SHP77 treated with DMSO at 0.1 percent for 48 hours (cell line): ENCODE data around the gene ALDH1L1.

Experiments used
- DNase-seq: peaks from one replicate; lab custom pipeline; 2025; lab: John Stamatoyannopoulos, UW

ALDH1L1 gene

DNA sequence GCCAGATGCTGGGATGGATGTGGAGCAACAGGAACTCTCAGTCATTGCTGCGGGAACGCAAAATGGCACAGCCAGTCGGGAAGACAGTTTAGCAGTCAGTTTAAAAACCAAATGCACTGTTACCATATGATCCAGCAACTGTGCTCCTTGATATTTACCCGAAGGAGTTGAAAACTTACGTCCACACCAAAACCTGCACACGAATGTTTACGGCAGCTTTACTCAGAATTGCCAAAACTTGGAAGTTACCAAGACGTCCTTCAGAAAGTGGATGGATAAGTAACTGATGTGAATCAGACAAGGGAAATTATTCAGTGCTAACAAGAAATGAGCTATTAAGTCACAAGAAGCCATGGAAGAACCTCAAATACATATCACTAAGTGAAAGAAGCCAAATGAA, 60.4 kb downstream of the ALDH1L1 start:
- DNase-seq, result no peak

DNA sequence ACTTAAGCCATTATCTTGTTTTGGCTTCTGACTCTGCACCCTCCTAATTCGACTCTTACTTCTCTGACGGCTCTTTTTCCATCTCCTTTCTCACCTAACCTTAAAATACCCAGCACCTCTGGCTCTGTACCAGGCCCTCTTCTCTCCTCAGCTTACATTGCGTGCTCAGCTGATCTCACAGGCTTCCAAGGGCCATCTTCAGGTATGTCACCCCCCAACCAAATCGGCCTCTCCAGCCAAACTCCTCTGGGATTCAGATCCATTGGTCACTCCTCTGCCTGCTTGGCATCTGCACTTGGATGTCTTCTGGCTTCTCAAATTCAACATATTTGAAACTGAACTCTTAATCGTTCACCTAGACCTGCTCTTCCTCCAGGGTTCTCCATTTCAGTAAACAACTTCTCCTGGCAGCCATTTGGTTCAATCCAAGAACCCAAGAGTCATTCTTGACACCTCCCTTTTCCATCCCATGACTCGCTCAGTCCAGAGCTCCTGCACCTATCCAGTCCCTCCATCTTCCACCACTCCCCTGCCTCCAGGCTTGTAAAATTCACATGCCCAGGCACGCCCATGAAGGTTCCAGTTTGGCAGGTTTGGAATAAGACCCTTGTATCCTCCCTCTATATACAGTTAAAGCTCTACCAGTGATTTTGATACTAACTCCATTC, 61.2 kb downstream of the ALDH1L1 start:
- DNase-seq, result no peak

DNA sequence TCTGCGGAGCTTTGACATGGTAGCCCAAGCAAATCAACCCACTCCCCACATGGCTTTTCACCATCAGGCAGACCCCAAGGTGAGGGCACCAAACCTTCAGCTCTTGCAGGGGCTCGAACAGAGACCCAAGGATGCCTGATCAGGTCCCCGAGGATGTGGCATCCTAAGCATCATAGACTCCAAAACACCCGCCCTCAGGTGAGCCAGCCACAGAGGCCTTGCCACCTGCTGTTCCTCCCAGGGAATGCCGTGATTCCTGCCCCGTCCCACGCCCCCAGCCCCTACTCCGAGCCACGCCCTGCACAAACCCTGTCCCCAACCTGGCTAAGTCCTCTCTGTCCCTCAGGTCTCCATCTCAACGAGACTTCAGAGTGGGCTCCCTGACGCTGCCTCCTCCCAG, 61.8 kb downstream of the ALDH1L1 start:
- no peak for DNase-seq

DNA sequence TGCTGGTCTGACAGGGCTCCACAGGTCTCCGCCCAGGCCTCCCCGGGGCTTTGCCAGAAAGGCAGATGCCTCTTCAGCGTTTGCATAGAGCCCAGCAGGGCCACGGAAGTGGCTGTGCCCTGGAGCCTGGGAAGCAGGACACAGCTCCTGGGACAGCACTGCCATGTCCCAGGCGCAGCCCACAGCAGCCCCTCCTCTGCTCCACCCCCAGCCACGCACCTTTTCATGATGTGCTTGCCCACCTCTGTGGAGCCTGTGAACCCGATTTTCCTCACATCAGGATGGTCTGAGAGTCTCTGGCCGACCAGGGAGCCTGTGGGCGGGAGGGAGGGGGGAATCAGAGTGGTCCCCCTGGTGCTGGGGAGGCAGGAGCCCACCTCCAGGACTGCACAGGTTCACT, 62.6 kb downstream of the ALDH1L1 start:
- no peak for DNase-seq

DNA sequence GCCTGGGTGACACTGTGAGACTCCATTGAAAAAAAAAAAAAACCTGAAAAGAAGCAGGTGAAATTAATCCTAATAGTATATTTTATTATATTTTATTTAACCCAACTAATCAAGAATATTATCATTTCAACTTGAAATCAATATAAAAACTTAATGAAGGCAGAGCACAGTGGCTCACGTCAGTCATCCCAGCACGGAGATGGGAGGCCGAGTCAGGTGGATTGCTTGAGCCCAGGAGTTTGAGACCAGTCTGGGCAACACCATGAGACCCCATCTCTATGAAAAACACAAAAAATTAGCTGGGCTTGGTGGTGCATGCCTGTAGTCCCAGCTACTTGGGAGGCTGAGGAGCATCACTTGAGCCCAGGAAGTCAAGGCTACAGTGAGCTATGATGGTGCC, 63.2 kb downstream of the ALDH1L1 start:
- no peak for DNase-seq

DNA sequence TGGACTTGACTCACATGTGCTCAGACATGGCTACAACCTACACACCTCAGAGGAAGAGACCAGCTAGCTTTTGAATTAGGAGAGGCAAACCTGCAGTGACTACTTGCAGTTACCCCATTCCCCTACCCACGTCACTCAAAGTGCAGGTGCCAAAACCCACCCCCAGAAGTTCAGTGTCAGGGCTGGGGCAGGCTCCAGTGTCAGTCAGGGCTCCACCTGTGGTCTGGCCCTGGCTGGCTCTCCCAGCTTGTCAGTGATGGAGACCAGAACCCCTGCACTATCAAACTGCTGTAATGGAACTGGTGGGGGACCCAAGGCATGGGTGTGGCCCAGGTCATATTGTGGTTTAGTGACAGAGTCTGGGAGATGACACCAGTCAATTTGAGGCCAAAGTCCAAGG, 63.9 kb downstream of the ALDH1L1 start:
- no peak for DNase-seq

DNA sequence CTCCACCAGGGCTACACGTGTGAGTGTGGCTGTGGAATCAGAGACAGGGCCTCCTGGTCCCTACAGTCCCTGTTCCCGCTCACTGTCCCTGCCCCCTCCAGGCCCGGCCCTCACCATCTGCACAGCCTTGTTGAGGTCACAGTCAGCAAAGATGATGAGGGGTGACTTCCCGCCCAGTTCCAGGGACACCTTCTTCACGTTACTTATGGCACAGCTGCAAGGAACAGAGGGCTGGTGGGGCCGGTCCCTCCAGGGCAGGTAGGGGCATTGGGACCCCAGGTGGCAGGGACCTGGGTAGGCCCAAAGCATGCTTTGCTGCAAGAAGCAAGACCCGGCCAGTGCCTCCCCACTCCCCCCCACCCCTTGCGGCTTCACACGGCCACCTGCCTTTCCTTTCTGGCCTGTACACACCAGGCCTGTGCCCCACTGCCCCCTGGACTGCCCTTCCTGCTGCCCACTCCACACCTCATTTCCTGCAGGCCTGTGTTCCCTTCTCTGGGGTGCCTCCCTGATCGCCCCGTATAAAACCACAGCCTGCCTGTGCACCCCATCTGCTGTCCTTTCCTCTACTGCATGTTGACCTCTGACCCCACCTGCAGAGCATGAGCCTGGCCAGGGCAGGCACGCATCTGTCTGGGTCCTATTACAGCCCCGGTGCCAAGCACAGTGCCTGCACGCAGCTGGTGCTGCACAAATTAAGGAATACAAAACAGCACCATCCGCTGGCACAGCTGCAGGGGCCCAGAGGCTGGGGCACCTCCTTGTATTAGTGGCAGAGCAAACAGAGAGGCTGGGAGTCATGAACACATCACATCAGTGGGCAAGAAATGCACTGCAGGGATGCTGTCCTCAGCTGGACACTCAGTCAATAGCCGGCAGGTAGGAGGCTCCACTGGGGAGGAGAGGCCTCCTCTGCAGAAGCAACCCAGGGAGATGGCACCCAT, 65.7 kb downstream of the ALDH1L1 start:
- no peak for DNase-seq

DNA sequence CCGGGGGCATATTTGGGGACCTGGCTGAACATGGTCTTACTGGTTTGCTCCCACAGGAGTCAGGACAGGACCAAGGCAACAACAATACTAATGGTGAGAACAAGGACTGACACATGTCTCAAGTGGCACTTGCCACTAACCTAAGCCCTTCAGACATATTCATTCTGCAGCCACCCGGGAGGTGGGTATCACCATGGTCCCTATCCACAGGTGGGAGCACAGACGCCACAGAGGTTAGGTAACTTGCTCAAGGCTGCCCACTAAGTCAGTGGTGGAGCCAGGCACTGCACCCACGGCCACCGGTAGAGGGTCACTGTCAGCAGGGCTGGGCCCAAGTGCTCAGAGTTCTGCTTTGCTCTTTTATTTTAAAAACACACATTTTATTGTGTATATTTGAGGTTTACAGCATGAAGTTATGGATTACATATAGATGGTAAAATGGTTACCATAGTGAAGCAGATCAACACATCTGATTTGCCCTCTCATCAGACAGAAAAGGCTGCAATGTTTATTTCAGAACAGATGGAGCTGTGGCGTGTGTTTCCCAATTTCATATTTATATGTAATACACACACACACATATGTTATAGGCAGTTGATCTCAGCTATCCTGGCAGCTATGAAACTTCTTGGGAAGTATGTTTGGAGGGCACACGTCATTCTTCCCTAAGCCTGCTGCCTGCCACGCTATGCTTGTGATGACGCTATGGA, 66.5 kb downstream of the ALDH1L1 start:
- DNase-seq, result no peak

DNA sequence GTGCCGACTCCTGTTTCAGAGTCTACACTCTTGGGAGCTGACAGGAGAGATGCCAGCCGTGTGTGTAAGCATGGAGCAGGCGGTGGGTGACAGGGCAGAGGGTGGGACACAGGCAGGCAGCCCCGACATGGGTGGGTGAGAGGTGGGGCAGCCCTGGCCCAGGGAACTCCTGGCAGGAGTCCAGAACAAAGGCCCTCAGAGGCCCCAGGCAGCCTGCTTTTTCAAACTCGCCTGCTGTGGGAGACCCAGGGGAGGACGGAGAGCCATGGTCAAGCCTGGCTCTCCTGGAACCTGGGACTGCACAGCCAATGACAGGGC, 67.2 kb downstream of the ALDH1L1 start:
- DNase-seq, result no peak

DNA sequence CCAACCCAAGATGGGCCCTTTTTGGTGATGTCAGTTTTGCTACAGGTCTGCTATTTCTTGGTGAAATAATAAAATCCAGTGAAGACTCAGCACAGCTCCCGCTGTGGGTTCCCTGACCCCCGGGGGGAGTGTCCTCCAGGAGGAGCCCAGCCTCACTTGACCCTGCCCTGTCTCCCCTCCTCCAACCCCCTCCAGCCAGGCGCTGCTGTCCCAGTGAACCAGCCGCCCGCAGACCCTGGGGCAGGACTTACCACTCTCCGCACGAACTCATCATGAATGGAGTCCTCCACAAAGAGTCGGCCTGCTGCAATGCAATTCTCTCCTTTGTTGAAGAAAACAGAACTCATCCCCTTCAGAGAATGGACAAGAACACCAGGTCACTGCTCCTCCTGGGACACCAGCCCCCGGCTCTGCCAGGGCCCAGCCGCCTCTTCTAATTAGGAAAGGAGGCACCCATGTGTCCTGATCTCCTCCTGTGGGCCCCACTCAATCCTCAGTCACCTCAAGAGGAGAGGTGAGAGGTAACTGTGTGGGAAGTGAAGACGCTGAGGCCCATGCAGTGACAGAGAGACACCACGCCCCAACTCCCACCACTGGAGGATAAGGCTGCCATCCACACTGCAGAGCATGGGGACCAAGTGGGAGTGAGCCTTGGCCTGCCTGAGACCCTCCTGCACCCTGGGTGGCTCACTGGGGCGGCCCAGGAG, 67.7 kb downstream of the ALDH1L1 start:
- no peak for DNase-seq

DNA sequence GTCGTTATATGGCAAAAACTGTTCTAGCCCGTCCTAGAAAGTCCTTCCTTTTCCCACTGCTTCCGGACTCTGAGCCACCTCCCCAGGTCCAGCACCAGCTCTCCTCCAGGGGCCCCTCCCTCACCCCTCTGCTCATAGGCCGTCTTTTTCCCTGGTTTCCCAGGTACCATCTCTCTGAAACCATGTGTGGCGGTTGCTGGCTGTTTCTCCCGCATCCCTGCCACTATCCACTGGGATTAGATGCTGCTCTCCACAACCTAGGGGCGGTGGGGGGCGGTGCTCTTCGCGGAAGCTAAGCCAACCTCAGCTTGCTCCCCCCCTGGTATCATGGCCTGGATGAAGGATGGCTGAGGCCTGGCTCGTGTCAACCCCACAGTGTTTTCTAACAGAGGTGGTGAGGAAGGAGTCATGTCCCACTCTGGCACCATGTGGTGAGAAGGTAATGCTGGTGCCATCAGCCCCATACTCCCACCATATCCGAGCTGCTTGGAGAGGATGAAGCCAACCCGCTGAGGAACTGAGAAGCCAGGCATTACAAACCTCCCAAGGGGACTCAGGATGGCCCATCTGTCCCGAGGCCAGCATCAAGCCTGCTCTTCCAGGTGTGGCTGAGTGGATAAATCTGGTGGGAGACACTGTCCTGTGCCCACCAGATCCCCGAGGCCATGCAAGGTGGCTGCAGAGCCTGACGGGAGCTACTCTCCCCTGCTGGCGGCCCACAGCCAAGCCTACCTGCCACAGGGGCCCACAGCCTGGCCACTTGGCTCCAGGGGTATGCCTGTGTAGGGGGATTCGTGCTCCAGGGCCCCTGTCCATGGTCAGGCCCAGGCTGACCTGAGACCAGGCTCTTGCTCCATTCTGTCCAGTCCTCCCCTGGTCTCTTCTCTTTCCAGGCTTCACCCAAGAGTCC, 68.6 kb downstream of the ALDH1L1 start:
- no peak for DNase-seq

DNA sequence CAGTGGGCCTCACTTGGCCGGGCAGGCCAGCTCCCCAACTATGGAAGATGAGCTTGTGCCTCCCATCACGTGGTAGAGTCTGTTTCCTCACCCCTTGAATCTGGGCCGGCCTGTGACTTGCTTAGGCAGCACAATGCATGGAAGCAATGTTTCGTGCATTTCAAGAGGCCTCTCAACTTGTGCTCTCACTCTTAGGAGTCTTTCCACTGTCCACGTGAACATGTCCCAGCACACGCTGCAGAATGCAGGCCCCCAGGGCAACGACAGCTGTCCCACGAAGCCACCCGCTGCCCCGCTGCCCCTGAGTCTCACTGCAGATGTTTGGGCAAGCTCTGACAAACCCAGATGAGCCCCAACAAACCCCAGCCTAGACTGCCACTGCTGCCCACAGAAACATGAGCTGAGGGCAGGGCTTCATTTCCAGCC, 69.2 kb downstream of the ALDH1L1 start:
- no peak for DNase-seq

DNA sequence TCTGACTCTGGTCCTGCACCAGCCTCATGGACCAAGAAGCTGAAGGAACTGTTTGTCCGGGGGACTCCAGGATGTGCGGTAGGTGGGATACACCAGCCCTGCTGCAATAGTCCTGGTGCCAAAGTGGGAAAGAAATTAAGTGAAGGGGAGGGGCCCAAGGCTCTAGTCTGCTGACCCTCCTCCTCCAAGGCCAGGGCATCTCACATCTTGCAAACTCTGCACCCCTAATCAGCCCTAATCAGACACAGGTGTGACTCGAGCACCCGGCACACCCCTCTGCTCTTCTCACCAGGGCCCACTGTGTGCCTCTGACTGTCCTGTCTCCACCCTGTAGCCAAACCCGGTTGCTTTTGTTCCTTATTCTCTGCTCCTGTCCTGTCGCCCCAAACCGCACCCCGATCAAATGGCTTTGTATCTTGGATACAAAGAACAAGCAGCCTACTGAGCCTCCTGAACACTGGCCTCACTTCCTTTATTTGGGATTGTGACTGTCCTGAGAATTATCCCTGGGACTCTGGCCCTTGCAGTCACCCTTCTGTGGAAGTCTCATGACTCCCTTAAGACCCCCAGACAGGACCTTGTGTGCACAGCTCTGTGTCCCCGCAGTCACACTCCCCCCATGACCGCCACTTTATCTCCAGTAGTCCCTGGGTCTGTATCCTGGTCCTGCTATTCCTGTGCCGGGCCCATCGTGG, 69.8 kb downstream of the ALDH1L1 start:
- DNase-seq, result no peak

DNA sequence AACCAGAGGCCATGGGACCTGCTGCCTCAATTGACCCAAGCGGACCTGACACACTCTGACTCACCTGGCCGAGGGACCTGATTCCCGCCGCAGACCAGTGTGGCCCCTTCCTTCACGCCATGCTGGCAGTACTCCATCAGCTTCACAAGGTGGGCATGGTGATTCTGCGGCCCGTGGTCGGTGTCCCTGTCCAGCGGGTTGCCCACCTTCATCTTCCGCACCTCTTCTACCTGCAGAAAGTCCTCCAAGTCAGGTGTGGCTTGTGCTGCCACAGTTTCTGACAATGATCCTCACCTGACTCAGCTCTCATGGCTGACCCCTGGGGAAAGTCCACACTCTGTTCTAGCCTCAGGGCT, 70.5 kb downstream of the ALDH1L1 start:
- DNase-seq, result no peak

DNA sequence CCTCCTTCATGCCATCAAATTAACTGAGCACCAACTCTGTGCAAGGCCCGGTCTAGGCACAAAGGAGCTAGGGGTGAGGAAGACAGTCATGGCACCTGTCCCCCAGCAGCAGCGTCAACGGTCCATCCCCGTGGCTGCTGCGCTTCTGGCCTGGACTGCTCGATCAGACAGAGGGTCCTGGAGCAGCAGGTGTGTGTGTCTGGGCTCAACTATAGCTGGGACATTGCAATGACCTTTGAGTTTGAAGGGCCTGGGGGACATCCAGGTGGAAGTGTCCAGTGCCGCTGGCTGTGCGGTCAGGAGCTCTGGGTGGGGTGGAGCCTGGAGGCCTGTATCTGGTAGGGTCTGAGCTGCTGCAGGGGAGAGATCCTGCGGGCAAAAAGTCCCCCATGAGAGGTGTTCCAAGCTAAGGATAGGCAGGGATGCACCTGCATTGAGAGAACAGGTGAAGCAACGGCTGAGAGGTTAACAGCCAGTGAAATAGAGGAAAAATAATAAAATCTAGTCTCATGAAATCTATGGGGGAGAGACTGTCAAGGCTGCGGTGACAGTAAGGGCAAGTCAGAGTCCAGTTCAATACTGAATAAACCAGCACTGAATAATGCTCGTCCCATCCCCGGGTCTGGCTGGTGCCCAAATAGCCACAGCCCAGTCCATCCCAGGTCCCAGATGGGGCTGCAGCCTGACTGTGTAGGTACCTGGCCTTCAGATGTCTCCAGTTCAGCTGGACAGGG, 71.1 kb downstream of the ALDH1L1 start:
- DNase-seq, result no peak

DNA sequence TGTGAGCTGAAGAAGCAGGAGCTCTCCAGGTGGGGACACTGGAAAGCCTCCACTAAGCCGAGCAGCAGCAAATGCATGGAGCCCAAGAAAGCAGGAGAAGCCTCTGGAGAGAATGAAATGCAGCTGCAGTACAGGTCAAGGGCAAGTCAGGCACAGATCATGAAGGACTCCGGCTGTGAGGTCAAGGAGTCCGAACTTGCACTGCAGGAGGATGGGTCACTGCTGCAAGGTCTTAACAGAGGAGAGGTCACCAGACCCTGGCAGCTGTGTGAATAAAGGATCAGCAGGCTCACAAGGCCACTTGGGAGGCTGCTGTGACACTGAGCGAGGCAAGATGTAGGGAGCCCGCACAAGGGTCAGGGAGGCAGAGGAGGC, 71.7 kb downstream of the ALDH1L1 start:
- DNase-seq, result no peak

DNA sequence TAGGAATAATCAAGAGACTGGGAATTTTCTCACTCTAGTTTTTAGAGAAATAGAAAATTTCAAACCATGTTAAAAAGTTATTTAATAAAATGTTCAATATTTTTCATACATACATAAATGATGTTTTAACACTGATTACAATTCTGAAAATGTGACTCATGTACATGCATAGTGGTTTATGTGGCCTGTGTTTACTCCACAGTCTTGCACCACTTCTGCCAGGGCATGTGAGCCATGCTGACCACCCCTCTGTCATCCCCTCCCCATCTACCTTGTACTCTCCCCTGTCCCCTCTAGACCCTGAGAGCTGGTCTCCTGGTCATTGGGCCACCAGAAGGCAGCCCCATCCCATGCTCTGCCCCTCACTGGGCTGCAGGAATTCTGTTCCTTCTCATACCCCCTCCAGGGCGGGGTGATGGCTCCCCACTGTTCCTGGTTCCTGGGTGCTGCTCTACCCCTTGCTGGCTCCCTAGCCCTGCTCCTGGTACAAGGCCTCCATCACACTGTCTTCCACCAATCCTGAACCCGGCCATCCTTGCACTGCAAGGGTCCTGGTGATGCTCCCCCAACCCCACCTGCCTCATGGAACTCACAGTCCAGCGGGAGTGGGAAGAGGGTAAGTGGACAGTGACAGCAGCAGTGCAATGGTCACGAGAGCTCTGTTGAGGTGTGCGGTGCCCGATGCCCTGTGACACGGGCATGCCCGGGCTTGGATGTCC, 72.3 kb downstream of the ALDH1L1 start:
- no peak for DNase-seq

DNA sequence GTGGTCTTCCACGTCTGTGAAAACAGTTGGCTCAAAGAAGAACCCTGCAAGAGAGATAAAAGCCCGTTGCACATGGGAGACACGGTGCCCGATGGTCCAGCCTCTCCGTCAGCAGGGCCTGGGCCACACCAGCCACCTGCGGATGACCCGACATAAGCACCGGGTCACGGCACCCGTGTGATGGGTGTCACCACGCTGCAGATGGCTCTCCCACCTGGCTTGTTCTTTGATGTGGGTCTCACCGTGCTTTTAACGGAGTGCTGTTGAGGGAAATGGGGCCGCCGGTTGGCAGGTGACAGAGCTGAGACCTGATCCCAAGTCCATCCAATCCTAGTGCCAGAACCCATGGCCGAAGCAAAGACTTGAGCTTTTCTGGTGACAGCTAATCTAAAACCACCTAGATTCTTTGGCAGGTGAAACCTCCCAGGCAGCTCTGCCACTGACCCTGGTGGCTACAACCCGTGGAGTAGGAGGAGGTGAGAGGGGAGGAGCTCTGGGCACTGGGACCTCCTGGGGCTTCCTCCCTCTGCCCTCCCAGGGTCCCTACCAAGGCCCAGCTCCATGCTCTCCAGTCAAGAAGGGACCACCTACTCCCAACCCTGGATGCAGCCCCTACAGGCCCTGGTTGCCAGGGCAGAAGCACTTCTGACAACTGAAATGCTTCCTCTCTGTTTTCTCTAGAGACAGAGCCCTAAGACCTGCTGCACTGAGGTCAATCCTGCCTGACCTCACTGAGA, 73.0 kb downstream of the ALDH1L1 start:
- DNase-seq, result no peak
